AG20443 (cell line): Measurements from ENCODE around the gene CD4.
A peak's percentile ranks its signal among the peaks of the same experiment; 100 is the strongest.
"Not testable (repeated sequence)": the region's sequence is repeated elsewhere in the genome, so short reads cannot be mapped to it uniquely, and the experiment has no call there.

Source experiments
- DNase-seq: peaks from one replicate; pipeline ENCODE4 v3.0.0; 2012; ENCODE audit warnings: low spot score, mixed read lengths

Gene CD4

DNA sequence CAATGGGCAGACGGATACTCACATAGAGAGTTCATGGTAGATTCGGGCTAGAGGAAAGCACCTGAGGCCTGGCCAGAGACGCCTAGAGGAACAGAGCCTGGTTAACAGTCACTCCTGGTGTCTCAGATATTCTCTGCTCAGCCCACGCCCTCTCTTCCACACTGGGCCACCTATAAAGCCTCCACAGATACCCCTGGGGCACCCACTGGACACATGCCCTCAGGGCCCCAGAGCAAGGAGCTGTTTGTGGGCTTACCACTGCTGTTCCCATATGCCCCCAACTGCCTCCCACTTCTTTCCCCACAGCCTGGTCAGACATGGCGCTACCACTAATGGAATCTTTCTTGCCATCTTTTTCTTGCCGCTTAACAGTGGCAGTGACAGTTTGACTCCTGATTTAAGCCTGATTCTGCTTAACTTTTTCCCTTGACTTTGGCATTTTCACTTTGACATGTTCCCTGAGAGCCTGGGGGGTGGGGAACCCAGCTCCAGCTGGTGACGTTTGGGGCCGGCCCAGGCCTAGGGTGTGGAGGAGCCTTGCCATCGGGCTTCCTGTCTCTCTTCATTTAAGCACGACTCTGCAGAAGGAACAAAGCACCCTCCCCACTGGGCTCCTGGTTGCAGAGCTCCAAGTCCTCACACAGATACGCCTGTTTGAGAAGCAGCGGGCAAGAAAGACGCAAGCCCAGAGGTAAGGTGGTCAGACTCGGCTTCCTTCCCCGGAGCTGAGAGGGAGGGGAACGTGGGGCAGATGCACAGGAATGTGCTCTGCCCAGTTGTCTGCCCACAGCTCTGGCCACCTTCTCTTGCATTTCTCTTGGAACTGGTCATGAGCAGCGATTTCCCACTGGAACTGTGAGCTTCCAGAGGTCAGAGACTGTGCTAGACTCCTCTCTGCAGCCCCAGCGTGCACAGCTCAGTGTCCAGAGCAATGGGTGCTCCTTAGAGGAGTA is at the start of gene CD4:
TSS of gene CD4 (plus strand) at position 557 of the 953 bp plus-strand sequence. CDS start 10,611 bp downstream, outside the sequence.
- DNase-seq, result no peak

DNA sequence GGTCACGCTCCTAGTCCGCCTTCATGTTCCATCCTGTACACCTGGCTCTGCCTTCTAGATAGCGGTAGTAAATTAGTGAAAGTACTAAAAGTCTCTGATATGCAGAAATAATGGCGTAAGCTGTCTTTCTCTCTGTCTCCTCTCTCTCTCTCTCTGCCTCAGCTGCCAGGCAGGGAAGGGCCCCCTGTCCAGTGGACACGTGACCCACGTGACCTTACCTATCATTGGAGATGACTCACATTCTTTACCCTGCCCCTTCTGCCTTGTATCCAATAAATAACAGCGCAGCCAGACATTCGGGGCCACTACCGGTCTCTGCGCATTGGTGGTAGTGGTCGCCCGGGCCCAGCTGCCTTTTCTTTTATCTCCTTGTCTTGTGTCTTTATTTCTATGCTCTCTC is 47.2 kb upstream of the CD4 start:
- DNase-seq, result not testable (repeated sequence)

DNA sequence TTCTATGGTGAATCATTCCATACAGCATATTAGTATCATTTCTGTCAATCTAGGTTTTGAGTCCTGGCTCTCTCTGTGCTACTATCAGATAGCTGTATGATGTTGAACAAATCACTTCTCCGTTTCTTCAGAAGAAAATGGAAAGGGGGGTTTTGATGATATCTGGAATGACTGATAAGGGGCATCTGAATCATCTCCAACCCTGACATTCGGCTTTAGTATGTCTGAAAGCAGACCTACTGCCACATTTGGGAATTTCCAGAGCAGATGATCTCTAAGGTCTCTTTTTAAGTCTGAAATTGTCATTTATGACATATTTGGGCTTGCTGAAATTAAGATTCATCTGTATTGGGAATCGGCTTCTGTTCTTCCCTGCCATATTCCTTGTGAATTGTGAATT is 46.5 kb upstream of the CD4 start:
- DNase-seq, result no peak

DNA sequence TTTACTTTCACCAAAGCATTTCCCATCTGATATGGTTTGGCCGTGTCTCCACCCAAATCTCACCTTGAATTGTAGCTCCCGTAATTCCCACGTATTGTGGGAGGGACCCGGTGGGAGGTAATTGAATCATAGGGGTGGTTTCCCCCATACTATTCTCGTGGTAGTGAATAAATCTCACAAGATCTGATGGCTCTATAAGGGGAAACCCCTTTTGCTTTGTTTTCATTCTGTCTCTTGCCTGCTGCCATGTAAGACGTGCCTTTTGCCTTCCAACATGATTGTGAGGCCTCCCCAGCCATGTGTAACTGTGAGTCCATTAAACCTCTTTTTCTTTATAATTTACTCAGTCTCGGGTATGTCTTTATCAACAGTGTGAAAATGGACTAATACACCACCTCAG is 46.0 kb upstream of the CD4 start:
- not testable (repeated sequence) for DNase-seq

DNA sequence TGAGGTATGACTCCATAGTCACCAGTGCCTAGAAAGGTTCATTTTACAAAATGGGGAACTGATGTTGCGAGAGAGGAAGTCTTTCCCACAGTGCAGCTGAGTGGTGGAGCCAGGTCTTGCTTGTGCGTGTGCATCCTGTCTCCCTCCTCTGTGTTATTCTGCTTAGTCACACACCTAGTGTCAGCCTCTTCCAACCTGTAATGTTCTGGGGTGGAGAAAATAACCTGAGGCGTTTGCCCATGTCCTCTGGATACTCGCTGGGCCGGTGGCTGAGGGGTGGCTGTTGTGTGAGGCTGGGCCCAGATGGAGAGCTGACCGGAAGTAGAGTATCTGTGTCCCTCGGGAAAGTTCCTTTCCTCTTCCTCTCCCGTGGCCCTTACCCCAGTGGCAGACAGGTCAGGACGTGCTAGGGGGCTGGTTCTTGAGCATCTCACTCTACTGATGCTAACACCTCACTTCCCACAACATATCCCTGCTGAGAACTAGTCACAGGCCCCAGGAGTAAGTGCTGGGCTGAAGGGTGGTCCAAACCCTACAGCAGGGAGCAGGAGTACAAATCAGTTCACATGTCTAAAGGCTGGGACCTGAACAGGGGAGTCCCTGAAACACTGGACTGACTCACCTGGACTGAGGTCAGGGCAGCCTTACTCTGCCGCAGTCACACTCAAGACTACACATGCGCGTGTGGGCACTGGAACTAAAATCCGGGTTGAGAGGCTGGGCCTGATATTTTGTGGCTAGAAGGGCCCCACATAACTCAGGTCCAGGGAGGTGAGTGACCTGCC is 43.4 kb upstream of the CD4 start:
- no peak for DNase-seq

DNA sequence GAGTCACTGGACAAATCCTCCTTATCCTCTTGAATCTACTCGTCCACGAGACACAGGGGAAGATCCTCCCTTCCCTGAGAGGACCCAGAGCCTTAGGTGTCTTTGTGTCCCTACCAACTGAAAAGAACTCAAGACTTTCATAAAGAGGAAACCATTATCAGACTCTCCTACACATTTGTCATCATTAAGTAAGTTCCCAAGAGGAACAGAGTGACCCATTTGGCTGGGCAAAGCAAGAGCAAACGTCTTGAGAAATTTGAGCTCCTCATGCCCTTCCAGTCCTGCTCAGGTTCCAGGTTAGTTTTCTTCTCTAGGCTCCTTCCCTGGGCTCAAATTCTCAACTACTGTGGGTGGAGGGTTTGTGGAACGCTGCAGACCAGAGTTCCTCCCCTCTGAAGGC is 42.1 kb upstream of the CD4 start:
- no peak for DNase-seq

DNA sequence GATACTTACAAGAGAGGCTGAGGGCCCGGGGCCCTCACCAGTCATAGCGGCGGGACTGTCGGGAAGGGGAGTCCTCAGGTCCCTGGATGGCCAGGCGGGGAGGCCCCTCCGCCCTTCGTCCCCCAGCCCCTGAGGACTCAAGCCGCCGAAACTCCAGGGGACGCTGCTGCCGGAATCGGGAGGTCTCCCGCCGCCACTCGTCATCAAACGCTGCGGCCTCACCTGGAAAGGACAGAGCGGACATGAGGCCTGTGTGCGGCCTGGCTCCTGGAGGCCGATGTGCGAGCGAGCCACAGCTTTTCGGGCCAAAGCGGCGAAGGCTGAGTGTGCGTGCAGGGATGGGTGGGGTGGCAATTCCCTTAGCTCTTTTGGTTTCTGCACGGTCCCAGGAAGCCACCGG is 40.6 kb upstream of the CD4 start:
- no peak for DNase-seq

DNA sequence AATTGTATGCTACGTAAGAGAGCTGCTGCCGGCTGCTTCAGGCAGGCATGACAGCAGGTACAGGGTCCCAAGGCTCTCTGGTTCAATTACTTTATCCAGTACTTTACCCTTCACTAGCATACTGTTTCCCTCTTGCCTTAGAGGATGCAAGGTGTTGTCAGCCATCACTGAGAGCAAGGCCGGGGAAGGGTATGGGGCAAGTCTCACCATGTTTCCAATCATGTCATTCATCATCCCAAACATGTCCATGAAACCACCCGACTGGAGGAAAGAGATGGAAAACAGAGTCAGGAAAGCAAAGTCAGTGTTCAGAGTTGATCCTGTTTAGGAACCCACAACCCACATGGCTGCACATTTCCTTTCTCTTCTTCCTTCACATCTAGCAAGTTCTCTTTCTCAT is 38.8 kb upstream of the CD4 start:
- no peak for DNase-seq

DNA sequence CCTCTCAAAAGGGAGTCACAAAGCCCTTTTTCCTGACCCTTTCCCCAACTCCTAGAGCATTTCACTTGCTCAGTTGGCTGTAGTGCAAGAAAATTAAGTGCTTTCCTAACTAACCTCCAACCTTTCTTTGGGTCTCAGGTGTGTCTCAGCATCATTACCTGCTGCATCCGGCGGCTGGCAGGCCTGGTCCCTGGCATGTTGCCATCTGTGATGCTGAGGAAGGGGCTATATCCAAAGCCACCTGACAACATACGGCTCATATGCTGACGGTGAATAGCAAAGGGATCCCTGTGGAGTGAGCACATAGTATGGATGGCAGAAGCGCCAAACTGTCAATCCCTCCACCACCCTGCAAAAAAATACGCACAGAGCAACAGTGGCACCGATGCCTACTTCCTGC is 37.6 kb upstream of the CD4 start:
- DNase-seq, result no peak

DNA sequence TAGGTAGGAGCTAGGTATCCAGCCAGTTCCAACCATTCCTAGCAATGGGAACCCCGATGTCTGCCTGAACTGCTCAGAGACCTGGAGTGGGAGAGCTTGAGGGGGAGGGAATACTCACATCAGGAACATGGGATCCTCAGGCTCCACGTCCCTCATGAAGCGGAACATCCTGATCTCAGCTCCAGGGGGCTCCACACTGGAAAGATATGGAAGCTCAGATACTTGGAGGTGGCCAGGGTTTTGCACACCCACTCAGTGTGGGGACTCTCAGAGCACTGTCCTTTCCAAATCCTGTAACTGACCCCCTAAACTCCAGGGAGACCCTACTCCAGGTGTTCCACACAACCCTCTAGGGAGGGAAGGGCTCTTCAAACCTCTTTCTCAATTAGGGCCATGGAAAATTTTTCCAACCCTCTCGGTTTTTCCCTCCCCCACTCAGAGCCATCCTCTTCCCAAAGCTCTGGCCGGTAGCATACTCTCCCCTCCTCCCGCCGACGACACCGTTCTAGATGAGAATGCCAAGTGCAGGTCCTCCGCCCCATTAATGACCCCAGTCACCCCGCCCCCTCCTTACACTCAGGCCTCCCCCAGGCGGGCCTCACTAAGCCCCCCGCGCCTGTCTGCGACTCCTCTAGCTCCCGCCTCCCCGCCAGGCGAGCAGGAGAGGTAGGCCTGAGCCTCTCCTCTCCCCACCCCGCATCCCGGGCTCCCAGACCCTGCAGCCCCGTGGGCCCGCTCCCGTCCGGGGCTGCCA is 37.0 kb upstream of the CD4 start:
- DNase-seq, result peak; percentile 66

DNA sequence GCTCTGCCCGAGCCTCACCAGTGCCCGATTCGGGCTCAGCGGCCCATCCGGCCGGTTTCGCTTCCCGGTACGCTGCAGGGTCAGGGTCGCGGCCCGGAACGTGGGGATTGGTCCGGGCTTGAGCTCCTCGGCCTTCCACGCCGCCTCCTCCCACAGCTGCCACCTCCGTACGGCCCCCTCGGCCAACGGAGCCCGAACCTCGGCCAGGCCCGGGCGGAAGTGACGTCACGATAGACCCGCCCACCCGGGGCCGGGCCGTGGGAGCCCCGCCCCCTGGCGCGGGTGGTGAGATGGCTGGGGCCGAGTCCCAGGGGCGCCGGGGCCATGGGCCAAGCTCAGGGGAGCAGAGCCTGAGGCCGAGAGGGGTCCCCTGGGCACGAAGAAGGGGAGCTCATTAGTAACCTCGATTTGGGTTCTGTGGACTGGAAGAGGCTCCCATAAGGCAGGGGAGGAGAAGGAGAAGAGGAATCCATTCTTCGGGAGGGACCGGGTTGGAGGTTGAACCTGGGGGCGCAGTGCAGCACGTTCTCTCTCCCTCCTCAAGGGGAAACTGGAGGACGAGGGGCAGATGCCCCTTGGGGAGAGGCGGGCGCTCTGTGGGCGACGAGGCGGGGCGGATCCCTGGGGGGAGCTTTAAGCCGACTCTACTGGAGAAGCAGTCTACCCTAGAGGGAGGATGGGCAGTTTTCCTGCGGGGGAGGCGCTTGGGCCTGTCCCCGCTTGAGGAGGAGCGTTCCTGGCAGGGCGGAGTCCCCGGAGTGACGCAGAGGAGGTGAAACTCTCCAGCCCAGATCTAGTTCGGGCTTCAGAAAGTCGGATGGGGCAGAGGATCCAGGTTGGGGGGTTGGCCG is 36.2 kb upstream of the CD4 start, which contains the start of gene MLF2:
TSS of gene MLF2 (minus strand) at position 221 of the 851 bp plus-strand sequence. CDS start 807 bp downstream, outside the sequence.
- DNase-seq, result peak; percentile 100

DNA sequence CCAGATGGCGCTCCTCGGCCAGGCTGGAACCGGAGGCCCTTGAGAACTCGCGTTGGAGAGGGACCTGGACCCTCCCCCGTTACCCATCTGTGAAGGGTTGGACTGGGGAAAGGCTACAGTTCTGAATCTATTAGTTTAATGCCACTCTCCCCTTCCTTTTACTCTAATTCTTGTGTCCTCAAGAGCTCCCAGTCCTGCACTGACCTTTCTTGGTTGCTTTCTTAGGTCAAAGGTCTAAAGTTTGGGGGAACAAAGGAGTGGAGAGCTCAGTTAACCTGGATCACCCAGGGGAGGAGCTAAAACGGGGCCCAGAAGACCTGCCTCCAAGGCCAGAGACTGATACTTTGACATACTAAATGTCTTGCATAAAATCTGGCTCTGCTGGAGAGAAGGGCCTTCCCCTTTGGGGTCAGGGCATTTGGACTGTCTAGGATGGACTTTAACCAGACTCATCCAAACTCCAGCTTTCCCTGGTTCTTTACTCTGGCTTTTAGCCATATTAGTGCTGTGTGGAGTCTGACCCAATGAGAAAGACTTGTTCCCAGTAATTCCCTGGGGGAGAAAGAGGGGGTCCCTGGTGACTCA is 35.5 kb upstream of the CD4 start:
- no peak for DNase-seq

DNA sequence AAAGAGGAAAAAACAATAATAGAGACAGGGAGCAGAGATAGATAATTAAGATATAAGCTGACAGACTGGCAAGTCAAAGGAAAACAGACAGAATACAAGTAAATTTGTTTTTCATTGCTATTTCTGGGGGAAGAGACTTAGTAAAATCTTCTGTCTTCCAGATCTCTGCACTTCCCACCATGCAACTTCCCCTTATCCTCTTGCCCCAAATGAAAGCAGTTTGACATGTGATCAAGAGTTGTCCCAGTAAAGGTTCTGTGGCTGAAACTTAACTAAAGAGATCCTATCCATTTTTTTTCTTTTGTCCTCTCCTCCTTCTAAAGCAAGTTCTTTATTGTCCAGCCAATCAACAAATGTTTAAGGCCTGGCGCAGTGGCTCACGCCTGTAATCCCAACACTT is 34.9 kb upstream of the CD4 start:
- no peak for DNase-seq

DNA sequence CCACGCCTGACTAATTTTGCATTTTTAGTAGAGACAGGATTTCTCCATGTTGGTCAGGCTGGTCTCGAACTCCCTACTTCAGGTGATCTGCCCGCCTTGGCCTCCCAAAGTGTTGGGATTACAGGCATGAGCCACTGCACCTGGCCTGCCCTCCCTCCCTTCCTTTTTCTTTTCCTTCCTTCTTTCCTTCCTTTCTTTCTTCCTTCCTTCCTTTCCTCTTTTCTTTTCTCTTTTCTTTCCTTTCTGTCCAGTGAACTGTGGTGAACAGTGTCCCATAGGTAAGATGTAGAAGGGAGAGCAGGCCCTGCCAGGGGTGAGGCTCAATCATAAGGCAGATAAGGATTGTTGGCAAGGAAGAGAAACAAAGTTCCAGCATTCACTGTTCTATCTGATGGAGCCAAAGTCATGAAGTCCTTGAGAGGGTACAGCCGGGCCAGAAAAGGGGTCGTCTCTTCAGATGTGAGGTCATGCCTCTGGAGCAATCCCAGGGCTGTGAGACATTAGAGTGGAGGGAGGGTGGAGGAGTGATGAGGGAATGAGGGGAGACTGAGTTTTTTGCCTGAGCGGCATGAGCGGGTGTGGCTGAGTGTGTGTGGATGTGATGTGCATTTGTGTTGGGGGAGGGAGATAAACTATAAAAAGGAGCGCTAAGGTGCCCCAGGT is 32.2 kb upstream of the CD4 start:
- DNase-seq, result no peak

DNA sequence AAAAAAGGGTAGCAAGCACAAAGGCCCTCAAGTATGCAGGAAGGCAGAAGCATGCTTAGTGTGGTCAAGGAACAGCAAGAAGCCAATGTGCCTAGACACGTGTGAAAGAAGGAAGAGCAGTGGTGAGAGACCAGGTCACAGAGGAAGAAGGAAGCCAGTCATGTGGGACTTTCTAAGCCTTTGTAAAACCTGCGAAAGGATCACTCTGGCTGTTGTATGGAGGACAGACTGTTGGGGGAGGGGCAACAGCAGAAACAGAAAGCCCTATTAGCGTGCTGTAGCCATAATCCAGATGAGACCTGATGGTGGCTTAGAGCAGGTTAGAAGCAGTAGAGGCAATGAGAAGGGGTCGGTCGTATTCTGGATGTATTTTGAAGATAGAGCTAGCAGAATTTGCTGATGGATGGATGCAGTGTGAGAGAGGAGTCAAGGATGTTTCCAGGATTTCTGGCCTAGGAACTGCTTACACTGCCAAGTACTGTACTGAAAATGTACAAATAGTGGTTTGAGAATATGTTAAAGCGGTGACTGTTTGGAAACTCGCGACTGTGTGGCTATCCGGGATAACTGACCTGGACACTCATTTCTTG is 30.7 kb upstream of the CD4 start:
- DNase-seq, result no peak

DNA sequence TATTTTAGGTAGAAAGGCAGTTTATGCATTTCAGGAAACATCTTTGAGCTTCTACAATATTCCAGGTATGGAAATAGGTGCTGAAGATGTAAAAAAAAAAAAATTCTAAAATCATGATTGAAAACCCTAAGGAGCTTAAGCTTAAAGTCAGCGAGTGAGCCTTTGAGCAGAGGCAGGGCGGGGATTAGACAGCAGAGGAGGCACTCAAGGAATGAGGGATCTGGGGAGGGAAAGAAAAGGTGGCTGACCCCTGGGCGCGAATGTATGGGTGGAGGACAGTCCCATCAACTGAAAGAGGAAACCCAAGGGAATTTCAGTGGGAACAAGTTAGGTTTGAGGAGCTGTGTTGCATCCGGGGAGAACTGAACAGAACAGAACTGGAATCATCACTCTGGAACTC is 29.6 kb upstream of the CD4 start:
- no peak for DNase-seq

DNA sequence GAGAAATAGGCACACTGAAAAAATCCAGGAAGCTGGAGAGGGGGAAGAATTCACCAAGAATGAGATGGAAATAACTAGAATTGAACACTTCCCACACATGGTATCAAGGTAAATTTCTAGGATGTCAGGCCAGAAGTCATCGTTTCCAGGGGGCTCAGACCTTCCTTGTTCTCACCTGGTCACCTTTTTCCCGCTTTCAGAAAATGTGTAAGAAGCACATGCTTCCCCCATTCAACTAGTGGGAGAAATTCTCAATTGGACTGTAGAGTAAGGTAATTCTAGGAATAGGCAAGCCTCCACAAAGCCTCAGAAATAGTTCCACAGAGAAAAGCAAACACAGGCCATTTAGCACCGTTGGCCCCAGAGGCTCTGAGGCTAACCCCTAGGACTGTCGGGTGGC is 25.9 kb upstream of the CD4 start:
- DNase-seq, result no peak

DNA sequence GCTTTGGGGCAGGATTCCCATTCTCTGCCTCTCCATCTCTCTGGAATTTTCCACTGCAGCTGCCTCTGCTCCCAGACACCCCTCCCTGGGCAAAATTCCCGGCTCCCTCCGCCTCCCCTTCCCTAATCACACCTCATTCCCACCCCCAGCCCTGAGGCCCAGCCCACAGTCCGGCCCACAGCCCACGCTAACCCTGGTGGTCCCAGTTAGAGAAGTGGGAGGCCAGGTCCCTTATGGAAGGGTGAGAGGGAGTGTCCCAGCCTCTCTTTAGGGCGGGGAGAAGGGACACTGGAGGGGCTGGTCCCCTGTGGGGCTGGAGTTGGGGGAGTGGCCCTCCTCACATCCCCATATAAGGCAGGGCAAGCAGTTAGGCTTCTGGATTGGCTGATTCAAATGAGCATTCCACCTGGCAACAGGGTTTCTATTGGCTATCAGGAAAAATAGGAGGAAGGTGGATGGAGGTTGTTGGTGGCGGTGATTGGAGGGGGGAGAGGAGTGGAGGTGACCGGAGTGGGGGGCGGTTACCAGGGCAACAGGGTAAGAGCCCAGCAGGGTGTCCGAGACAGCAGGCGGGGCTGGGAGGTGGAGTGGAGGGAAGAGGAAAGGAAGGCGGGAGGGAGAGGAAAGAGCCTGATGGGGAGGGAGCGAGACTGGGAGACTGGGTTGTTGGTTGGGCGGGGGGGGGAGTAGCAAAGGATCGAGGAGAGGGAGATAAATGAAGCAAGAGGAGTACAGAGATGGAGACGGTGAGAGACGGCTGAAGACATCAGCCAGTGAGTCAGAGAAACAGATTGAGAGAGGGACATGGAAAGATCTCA is 25.1 kb upstream of the CD4 start:
- peak; percentile 94 for DNase-seq

DNA sequence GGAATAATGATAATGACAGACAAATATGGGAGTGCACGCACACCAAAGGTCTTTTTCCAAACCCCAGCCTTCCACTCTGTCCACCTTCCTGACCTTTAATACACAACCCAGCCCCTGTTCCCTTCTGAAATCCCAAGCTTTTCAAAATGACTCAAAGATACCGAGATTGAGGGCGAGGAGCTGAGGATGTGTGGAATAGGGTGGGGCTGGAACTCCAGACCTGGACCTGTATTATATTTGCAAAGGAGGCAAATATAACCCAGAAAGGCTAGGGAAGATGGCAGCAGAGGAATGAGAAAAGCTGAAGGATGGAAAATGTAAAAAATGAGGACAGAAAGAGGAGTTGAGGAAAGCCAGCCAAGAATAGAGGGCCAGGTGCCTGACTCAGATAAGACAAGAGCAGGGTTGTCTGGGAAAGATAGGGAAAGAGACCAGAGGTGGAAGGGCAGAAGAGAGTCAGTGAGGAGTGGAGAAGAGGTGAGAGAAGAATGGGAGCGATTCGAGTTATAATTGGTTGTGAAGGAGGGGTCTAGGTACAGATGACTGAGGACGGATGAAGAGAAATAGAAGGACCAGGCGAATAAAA is 24.2 kb upstream of the CD4 start:
- DNase-seq, result no peak
